Measurements from ENCODE around the gene RNF213.

The RNF213 gene

GRCh38 chr17:80424878-80425765, 164.5 kb downstream of the RNF213 start:
- no peak for DNase-seq

- no peak for DNase-seq
Measured at GRCh38 chr17:80425835-80426426, 165.3 kb downstream of the RNF213 start.

DNA sequence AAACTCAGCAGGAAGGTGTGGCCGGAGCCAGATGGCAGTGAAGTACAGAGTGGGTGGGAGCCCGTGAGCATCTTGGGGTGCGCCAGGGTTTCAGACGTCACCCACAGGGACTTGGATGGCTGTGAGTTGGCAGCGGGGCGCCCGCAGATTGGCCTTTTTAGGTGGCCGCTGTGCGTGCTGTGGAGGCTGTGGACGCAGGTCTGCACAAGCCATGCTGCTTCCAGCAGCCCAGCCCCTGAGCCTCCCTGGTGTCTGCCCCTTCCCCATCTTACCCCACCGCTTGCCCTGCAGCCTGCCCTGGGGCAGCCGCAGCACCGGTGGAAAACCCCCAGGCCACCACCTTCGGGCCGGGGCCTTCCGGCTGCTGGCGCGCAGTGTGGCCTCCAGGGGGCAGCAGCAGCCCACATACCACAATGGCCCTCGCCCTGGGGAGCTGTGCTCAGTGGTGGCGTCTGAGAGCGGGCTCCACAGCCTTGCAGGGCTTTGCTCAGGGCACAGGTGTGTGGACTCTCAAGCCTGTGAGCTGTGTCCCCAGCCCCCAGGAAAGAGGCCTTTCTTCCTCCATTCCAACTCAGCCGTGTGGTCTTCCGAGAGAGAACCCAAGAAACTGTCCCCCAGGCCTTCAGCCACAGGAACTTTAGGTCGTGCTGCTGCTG, 166.1 kb downstream of the RNF213 start:
- DNase-seq, result peak; percentile 71 to 86 (median 78)

DNA sequence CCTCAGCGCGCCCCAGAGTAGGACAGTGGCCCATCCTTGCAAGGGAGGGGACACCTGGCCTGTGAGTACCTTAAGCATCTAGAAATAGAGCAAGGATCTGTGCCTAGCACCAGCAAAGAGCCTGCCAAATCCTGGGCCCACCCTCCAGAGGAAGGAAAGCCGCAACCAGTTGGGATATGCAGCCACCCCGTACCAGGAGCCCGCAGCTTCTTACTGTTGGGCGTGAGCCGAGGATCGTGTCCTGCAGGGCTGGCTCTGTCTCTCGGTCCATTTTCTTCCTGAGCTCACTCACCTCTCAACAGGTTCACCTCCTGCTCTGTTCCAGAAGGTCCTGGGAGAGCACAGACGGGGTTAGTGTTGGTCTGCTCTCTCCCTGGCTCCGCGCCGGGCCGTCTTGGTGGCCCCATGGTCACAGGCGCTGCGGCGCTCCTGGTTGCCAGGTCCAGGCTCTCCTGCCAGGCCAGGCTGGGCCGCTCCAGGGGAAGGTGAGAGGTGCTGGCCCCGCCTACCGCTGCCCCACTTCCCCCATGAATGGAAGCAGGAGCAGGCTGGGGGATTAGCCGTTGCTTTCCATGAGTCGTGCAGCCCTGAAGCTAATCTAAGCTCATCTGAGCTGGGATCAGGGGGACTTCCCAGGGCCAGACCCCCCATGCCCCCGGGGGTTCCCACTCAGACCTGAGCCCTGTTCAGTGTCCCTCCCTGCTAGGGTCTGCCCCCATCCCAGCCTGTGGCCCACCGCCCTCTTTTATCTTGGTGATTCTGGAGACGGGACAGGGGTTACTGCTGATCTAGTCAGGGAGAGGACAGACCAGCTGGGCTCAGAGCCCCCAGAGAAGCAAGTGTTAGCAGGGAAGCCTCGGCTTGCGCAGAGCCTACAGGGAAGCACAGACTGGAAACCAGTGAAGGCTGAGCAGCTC, 167.0 kb downstream of the RNF213 start:
- DNase-seq, result no peak

DNA sequence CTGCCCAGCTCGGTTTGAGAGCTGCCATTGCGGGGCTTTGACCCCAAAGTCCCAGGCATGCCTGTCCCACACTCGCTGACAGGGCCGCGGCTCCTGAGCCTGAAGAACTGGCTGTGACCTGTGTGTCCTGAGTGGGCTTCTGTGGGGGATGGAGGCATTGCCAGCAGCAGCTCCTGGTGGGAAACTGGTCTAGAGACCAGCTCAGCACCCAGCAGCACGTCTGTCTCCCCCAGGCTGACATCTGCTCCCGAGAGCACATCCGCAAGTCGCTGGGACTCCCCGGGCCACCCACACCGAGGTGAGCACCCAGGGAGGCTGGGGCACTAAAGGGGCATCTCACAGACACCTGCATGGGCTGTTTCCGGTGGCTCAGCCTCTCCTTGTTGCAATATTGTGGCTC, 167.7 kb downstream of the RNF213 start:
- no peak for DNase-seq

- DNase-seq, result no peak
Measured at GRCh38 chr17:80428796-80429195, 168.1 kb downstream of the RNF213 start.

- DNase-seq, result no peak
Measured at GRCh38 chr17:80429356-80430275, 169.0 kb downstream of the RNF213 start.

DNA sequence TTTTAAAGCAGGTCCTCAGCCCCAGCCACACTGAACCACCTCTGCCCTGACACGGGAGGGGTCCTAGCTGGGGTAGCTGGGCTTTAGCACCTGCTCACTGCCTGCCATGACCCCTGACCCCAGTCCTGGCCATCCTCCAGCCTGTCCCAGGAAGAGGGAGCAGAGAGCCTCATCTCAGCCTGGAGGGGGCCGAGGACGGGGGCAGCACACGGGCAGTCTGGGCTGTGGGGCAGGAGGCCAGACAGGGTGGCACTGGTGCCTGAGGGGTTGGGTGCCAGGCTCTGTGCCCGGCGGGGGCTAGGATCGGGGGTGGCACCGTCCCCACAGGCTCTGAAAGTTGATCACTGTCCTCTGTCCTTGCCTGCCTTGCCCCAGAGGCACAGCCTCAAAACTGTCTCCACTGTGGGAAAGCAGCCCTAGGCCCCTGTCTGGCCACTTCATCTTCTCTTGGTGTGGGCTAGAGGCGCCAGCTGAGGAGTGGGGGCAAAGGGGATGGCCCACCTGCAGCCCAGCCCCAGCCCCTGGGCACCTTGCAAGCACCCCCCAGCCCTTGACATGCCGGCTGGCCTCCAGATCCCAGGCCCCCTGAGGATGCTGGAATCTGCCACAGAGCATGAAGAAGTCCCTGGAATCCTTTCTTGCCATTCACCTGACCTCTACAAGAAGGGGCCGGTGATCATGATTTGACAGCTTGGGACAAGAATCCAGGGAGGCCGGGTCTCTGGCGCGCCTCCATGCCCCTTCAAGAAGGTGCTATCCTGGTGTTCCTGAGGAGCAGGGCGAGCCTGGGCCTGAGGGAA, 170.0 kb downstream of the RNF213 start:
- DNase-seq, result no peak

DNA sequence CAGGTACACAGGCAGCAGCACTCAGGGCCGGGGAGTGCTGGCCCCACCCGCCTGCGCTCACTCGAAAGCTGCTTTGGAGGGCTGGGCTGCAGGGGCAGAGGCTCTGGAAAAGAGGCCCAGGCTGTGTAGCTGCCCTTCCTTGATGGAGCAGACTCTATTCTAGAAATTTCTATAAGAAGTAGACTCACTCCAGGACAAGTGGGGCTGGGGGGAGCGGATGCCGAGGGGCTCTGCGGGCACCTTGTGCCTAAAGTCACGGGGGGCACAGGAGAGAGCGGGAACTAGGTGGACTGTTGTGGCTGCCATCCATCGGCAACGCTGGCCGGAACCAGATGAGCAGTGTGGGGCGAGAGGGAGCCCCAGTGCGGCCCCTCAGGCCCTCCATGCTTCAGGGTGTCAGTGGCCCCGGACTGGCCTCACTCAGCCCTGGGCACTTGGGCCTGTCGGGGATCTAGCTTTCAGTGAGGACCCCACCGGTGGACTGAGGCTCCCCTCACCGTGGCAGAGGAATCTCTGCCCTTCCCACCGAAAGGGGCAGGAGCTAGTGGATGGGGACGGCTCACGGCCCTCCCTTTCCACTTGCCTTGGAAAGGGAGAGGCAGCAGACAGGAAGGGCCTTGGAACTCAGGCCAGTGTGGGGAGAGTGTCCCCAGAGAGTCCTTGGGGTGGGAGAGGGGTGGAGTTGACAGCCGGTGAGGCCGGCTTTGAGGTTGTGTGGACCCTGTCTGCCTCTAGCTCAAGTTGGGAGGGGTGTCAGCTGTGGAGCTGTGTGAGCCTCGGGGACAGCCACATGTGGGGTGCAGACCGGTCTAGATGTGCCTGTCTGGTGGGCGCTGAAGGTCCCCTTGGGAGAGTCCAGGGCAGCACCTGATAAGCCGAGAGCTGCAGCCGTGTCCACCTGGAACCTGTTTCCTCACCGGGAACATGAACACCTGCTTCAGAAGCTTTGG, 170.9 kb downstream of the RNF213 start:
- DNase-seq, result no peak

- no peak for DNase-seq
Measured at GRCh38 chr17:80432350-80432955, 171.8 kb downstream of the RNF213 start.

DNA sequence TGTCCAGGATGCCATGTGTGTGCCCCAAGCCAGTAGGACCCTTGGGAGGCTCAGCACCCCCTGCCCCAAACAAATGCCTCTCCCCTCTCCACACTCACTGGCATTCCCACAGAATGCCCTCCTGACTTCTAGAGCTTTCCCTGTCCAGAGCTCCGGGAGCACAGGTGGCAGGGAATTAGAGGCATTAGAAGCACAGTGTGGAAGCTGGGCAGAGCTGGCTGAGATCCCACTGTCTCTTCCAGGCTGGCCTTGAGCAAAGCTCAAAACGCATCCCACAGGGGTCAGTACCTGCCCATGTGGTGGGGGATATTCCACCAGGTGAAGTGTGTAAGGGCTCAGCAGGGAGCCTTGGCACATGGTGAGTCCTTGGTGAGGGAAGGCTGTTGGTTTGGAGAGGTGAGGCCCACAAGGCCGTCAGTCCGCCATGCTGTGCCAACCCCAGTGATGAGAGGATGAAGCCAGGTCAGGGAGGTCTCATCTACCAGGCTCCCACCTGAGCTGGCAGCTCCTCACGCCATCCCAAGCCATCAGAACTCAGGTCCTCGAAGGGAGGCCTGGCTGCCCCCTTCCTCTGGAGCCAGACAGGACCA, 172.4 kb downstream of the RNF213 start:
- DNase-seq, result no peak

- DNase-seq, result no peak
Measured at GRCh38 chr17:80433916-80434666, 173.4 kb downstream of the RNF213 start.

- DNase-seq, result no peak
Measured at GRCh38 chr17:80437532-80437931, 176.9 kb downstream of the RNF213 start.

DNA sequence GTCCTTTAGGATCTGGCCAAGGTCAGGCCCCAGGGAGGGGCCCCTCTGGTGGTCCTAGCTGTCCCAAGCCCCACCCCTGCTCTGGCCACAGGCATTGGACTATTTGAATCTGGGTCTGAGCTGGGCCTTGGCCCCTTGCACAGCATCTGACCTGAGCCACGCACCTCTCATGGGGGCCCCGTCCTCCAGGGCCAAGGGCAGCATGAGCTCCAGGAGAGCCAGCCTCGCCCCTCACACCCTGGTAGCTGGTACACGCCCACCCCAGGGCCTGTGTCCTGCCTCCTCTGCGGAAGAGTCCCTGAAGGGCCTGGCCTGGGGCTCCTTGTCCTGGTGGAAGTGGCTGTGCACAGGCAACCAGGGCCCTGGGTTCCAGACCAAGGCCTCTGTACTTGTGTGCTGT, 178.2 kb downstream of the RNF213 start:
- no peak for DNase-seq

GRCh38 chr17:80439499-80439898, 178.8 kb downstream of the RNF213 start:
- DNase-seq, result no peak

GRCh38 chr17:80441133-80441578, 180.5 kb downstream of the RNF213 start:
- DNase-seq, result peak in 2 of 4 experiments; percentile 12 to 14

DNA sequence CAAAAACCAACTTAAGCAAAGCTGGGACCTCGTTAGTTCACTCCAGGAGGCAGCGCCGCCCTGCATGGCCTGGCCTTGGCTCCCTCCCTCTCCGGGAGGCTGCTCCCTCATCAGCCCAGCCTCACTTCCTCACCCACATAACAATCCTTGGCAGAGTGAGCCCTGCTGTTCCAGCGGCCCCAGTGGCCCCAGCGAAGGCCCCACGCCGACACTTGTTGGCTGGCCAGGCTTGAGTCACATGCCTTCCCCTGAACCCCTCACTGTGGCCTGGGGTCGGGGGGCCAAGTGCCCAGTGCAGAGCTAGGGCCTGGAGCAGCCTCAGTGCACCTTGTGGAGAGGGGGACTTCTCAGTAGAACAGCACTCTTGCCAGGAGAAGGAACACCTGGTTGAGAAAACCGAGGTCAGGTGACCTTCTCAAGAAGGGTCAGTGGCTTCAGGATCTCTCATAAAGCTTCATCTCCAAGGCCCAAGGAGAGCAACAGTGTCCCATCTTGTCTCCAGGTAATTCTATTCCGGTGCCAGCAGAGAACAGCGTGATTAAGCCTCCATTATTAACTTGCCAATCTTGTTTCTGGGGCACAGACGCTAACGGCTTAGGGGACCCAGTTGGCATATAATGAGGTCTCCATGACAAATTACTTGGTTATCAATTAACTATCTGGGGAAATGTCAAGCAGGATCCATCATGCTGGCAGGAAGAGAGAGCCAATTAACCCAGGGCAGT, 181.1 kb downstream of the RNF213 start:
- no peak for DNase-seq

All from activated CD4-positive, CD25-positive, alpha-beta regulatory T cell (primary cell).